Measurements from ENCODE around the gene SCIN.
"Not testable (repeated sequence)": the region's sequence is repeated elsewhere in the genome, so short reads cannot be mapped to it uniquely, and the experiment has no call there.

Gene SCIN

DNA sequence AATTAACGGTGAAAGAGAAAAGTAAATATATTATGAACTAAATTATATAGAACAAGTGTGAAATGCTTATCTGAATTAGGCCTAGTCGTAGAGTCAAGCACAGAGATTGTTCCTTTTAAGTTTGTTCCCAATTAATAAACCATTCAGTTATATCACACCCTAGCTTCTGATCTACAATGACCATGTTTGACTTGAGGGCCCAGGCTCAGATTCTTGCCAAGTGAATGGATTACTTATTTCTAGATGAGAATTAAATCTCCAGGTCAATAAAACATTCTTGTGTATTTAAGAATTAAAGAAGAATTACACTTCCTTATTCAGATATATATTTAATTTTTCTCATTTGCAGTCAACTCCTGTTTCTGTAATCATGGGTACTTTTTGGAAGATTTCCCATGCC, 79.6 kb downstream of the SCIN start:
- DNase-seq, result no peak

DNA sequence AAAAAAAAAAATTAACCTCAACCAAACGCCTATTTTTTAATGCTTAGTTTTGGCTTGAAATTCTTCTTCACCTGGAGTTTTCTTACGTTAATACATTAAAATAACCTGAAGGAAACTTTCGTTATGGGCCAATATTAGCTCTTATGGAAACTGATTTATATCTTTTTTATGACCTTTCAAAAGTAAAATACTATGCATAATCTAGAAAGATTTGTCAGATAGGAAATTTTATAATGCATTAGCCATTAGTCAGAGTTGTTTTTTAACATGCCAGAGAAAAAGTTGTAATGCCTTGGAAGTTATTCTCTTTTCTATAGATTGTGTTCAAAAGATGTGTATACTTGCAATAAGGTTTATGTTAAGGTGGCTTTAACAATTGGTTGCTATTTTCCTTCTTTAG, 82.6 kb downstream of the SCIN start:
- no peak for DNase-seq

DNA sequence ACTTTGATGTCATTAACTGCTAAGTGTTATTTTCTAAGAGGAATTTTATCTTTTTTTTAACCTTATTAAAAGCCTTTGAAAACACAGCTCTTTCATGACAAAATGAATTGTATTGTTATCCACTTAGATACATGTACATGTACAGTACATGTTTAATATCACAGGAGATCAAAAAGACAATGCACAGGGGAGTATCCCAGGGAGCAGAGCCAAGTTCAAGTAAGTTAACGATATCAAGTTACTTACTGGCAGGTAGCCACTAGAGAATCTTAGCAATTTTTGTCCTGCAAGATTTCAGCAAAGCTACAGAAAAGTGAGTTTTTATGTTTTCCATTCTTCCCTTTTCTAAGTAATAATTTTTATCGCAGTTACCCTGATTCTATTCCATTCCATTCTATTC, 83.0 kb downstream of the SCIN start:
- DNase-seq, result no peak

DNA sequence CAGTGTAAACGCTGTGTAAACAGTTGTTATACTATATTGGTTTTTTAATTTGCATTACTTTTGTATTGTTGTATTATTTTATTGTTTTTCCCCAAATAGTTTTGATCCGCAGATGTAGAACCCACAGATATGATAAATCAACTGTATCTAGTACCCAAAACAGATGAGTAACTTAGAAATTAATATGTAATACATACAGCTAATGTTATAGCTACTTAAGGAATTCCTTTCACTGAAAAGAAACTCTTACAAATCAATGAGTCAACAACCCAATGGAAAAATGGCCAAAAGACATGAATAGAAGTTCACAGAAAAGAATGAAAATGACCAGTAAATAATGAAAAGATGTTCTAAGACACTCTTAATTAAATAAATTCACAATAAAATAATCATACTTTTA, 84.6 kb downstream of the SCIN start:
- DNase-seq, result no peak

DNA sequence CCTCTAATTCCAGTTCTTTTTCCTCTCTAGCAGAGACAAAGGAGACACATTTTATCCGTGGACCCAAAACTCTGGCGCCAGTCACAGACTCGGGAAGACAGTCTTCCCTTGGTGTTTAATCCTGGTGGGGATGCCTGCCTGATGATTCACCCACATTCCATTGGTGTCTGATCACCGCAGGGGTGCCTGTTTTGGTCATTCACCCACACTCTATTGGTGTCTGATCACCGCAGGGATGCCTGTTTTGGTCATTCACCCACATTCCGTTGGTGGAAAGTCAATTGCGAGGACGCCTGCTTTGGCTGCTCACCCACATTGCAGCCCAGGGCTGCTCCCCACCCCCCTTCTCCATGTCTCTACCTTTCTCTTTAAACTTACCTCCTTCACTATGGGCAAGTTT, 89.9 kb downstream of the SCIN start:
- DNase-seq, result not testable (repeated sequence)

DNA sequence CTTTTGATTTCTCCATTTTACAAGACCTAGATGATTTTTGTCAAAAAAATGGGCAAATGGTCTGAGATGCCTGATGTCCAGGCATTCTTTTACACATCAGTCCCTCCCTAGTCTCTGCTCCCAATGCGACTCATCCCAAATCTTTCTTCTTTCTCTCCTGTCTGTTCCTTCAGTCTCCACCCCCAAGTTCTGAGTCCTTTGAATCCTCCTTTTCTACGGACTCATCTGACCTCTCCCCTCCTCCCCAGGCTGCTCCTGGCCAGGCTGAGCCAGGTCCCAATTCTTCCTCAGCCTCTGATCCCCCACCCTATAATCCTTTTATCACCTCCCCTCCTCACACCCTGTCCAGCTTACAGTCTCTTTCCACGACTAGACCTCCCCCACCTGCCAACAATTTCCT, 90.5 kb downstream of the SCIN start:
- DNase-seq, result not testable (repeated sequence)

DNA sequence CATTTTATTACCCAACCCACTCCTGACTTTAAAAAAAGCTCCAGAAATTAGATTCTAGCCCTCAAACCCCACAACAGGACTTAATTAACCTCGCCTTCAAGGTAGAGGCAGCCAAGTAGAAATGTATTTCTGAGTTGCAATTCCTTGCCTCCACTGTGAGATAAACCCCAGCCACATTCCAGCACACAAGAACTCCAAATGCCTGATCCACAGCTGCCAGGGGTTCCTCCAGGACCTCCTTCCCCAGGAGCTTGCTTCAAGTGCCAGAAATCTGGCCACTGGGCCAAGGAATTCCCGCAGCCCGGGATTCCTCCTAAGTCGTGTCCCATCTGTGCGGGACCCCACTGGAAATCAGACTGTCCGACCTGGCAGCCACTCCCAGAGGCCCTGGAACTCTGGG, 91.1 kb downstream of the SCIN start:
- no peak for DNase-seq

DNA sequence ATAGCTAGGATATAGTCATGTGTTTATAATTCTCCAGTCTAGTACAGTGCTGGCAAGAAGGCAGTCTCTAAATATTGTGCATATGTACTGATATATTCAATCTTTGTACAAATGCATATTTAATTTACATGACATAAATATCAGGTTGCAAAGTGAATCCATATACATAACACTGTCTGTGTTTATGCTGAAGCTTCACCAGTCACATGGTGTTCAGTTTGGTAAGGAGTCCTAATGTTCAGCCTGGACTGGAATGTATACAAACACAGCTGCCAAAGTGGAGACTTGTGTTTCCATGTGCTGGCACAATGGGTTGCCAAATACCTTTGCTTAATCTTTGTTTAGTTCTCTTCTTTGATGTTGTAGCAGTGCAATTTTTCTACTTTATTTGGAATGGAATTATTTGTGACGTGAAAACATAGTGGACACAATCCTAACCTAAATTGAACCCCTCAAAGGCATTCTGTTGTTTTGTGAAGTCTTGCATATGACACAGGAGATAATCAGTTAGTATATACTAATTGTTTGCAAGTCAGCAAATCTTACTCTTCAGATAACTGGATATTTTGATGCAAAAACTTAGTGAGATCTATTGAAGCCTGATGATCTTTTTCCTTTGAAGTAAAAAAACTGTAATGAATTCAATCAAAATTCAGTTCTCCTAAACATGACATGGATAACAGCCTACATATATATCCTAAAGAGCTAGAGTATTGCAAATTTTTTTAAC, 99.6 kb downstream of the SCIN start:
- DNase-seq, result no peak

DNA sequence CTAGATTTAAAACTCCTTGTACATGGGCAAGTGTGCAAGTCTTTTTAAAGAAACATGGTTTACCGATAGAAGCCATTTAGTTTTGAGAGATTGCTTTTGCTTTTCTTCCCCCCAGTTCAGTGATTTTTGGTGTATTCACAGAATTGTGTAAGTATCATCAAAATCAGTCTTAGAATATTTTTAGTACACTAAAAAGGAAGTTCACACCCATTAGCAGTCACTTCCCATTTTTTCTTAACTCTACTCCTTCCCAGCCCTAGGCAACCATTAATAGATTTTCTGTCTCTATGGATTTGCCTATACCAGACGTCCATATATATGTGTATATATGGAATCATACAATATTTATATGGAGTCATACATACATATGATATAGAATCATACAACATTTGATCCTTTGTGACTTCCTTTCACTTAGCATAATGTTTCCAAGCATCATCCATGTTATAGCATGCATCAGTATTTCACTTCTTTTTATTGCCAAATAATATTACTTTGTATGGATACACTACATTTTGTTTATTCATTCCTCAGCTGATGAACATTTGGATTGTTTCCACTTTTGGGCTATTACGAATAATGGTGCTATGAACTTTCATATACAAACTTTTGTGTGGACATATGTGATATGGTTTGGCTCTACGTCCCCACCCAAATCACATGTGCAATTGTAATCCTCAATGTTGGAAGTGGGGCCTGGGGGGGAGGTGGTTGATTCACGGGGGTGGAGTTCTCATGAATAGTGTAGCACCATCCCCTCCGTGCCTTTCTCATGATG, 100.4 kb downstream of the SCIN start:
- DNase-seq, result no peak

DNA sequence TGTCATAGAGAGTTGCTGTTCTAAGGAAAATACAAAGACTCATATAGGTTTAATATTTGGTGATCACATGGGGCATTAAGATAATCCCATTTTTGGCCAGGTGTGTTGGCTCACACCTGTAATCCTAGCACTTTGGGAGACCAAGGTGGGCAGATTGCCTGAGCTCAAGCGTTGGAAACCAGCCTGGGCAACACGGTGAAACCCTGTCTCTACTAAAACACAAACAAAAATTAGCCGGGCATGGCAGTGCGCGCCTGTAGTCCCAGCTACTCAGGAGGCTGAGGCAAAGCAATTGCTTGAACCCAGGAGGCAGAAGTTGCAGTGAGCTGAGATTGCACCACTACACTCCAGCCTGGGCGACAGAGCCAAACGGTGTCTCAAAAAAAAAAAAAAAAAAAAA, 102.9 kb downstream of the SCIN start:
- not testable (repeated sequence) for DNase-seq

DNA sequence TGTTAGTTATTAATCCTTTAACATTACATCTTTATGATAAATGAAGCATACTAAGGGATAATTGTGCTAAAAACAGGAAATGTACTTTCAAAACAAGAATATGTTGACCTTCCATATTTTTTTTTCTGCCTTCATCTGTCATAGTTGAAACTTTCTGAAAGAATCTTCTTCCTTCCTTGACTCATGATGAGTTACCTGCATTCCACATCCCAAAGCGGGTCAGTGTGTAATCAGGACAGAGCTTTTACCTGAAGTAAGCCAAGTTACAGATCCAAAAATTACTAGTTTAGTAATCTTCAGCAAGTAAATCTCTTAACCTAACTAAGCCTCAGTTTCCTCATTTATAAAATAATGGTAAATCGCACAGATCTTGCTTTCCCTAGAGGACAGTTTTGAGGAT, 103.5 kb downstream of the SCIN start:
- DNase-seq, result no peak

DNA sequence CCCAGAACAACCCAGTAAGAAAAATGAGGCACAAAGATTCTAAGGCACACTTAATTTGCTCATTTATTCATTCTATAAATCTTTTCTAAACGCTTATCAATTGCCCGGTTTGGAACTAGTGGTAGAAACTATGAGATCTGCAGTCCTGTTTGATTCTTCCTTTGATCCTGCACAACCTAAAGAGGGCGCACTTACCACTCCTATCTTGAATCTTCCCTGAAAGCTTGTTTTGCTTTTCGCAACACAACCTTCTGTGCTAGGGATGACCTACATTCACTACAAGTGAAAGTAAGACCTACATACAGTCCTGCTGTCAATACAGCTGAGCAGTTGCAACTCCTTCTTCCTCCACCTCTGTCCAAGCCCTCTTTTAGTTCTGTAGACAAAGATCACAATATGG, 104.3 kb downstream of the SCIN start:
- DNase-seq, result no peak

DNA sequence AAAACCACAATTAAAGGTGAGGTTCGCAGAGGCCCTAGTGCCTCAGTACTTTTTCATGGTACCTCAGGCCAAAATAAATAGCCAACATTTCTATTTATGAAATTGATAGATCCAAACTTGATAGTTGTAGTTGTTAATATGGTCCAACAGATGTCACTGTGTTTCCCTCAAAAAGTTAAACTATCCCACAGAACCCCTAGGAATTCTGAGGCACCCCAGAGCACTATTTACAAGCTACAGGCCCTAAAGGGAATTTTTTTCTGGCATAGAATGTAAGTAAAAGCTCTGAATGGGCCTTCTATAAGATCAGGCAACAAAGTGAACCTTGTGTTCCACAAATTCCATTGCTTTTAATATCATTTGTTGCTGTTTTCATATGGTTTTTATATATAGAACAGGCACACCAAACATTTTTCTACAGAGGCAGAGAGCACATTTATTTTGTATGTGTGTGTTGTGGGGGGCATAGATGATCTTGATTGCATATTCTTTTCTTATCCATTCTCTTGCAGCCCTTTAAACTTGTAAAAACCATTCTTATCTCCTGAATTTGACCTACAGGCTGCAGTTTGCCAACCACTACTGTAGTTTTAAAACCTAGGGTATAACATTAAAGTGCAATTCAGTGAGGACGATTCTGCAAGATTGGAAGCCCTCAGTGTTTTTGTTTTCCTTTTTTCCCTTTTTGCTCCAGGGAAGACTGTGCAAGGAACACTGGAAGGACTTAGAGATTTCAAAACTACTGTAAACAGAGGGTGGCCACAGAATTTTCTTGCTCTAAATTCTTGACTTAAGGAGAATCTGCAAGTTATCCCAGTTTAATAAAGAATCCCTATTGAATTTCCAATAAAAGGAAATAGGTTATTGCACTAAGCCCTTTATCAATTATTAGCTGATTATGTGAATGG, 113.4 kb downstream of the SCIN start:
- no peak for DNase-seq

DNA sequence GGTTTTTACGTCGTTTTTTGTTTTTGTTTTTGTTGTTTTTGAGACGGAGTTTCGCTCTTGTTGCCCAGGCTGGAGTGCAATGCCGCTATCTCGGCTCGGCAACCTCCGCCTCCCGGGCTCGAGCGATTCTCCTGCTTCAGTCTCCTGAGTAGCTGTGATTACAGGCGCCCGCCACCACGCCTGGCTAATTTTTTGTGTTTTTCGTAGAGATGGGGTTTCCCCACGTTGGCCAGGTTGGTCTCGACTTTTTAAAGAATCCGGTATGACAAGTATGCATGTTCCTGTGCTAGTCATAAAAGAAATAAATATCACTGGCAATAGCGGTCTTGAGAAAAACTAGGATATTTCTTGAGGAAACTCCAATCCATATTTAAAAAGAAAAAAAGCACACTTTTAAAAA, 114.2 kb downstream of the SCIN start:
- DNase-seq, result no peak

DNA sequence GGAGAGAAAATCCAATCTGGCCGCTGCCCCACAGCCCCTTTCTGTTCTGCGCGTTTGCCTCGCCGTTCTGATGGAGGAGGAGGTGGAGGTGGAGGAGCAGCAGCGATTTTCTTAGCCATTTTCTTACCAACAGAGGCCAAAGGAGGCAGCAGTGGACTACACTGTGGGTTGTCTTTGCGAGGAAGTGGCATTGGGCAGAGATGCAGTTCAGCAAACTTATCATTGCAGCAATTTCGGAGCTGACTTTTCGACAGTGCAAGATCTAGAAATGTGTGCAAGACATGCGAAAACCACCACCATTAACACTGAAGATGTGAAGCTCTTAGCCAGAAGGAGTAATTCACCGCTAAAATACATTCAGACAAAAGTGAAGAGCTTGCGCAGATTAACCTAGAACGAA, 115.0 kb downstream of the SCIN start:
- no peak for DNase-seq

DNA sequence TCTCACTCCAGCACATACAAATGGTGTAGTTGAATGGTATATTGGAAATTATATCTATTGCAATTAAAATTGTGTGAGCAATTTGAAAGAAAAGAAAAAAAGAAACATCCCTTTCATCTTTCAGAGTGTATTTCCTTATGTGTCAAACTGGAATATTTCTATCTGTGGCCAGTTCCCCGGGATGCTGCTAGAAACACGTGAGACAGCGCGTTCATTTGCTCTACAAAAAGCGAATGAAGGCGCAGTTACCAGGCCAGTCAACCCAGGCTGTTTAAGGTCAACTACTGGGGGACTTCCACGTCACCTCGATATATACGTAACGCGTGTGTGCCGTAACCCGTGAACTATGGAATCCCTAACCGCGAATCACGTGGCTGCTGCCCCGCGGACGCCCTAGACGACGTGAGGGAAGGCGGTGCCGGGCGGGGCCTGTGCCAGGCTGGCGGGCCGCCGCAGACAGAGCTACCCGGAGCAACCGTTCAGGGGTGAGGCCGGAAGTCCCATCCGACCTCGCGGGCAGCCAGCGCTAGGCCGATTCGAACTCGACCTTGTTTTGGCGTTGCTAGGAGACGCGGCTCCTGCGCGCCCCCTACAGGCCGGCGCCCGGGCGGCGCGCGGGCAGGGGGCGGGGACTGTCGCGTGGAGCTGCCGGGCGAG, 115.8 kb downstream of the SCIN start:
- peak; percentile 17 for DNase-seq

DNA sequence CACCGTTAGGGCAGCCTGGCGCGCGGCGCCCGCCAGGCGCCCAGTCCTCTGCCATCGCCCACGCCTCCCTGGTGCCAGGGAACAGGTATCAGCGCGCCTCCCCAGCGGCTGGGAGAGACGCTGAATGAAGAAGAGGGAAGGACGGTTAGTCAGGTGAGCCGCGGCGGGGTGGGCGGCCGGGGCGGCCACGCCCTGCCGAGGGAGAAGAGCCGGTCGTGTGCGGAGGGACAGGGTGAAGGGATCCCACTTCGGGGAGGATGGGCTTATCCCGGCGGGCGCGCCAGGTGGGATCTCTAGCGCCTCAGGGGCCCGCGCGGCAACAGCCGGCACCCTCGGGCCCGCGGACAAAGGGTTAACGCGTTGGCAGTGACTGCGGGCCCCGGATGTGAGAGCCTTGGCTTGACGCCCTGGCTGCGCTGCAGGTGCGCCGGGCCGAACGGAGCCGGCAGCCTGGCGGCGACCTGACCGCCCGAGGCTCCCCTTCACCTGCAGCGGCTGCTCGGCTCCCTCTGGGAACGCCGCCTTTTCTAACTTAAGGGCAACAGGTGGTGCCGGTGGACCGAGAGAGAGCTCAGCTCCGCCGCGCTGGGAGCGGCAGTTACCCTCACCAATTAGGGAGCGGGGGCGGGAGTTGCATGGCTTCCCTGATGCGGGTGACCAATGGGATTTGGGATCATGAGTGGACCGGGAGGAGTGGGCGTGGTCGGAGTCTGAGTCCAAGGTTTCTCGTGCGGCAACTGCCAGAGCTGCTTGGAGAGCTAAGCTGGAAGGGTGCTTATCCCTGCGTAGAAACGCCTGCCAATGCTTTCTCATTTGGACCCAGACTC, 116.6 kb downstream of the SCIN start, which contains the start of gene ARL4A:
Gene ARL4A (plus strand): TSS at position 743 of the 827 bp plus-strand sequence. CDS start 622 bp downstream, outside the sequence.
- peak; percentile 73 for DNase-seq

DNA sequence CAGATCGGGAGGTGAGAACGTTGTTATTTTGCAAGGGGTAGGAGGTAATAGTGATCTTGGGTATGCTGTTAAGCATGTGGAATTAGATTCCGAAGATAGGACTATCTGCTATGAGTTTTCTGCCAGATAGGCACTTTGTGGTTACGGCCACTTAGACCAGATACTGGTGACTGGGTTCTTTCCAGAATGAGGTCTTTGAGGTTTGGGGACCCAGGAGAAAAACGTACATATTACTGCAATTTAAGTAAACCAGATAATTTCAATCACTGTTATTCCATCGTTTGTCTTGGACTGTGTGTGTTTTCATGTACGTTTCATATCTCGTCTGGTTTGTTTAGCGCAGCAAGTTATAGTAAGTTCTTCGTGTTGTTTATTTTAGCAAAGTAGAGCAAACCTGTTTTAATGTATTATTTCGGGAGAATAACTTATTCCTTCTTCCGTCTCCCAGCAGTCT, 117.2 kb downstream of the SCIN start:
- DNase-seq, result no peak

DNA sequence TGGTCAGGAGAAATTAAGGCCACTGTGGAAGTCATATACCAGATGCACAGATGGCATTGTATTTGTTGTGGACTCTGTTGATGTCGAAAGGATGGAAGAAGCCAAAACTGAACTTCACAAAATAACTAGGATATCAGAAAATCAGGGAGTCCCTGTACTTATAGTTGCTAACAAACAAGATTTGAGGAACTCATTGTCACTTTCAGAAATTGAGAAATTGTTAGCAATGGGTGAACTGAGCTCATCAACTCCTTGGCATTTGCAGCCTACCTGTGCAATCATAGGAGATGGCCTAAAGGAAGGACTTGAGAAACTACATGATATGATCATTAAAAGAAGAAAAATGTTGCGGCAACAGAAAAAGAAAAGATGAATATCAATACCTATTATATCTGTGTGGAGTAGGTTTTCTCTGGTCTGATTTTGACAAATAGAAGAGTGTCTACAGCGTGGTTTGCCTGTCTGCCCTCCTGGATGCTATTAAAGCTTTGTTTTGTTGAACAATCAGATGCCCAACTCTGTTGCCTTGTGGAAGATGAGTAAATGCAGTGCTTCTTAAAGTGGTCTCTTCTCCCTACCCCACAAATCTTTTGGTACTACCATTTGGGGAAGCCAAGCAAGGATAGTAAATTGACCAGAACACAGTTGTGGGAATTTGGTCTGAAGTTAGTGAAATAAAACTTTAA, 118.1 kb downstream of the SCIN start:
- not testable (repeated sequence) for DNase-seq

DNA sequence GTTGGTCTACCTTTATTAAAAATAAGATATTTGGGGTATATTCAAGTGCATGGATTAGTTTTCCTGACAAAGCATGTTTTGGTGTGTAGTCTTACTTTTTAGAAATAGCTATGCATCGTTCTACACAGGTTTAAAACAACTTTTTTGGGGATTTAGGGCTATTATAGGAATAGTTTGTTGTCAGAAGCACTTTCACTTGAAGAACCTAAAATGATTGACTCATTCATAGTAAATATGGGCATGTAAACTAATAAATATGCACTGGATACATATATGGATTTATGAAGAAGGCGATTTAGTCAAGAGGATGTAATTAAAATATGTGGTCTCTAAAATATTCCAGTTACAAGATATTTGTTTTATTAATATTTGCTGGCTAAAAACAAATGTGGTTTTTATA, 118.9 kb downstream of the SCIN start:
- no peak for DNase-seq
